HG02678 (cell line): ENCODE results near the gene CCDC7.
"Not testable (repeated sequence)": the region's sequence is repeated elsewhere in the genome, so short reads cannot be mapped to it uniquely, and the experiment has no call there.

Experiments used
- ATAC-seq: cut with Tn5 transposase; IDR thresholded peaks from one replicate; pipeline ENCODE4 v1.9.1; 2021; ENCODE audit warnings: mild to moderate bottlenecking, moderate library complexity; ENCODE audit not compliant: unreplicated experiment

CCDC7 gene

GRCh38 chr10:32445740-32446535 is at the start of gene CCDC7:
Gene CCDC7, plus strand, starts transcription at chr10:32446140. Its CDS starts 5,503 bp downstream, at chr10:32451643.
- peak; percentile 97 for ATAC-seq

- ATAC-seq, result not testable (repeated sequence)
These were observed 48.8 kb upstream of the CCDC7 start for GRCh38 chr10:32397163-32397562.

GRCh38 chr10:32399720-32400119 is 46.2 kb upstream of the CCDC7 start:
- not testable (repeated sequence) for ATAC-seq

GRCh38 chr10:32400961-32401360 is 45.0 kb upstream of the CCDC7 start:
- no peak for ATAC-seq

GRCh38 chr10:32402499-32402898 is 43.4 kb upstream of the CCDC7 start:
- no peak for ATAC-seq

- ATAC-seq, result no peak
These were observed 42.8 kb upstream of the CCDC7 start for GRCh38 chr10:32403091-32403490.

GRCh38 chr10:32408690-32409089 is 37.2 kb upstream of the CCDC7 start:
- ATAC-seq, result no peak

- ATAC-seq, result no peak
These were observed 36.2 kb upstream of the CCDC7 start for GRCh38 chr10:32409741-32410140.

- no peak for ATAC-seq
These were observed 35.4 kb upstream of the CCDC7 start for GRCh38 chr10:32410569-32410968.

- ATAC-seq, result no peak
These were observed 34.0 kb upstream of the CCDC7 start for GRCh38 chr10:32411797-32412498.

GRCh38 chr10:32412499-32412853 is 33.5 kb upstream of the CCDC7 start:
- no peak for ATAC-seq

GRCh38 chr10:32413513-32413912 is 32.4 kb upstream of the CCDC7 start:
- no peak for ATAC-seq

GRCh38 chr10:32415361-32415760 is 30.6 kb upstream of the CCDC7 start:
- no peak for ATAC-seq

GRCh38 chr10:32417911-32418547 is 27.9 kb upstream of the CCDC7 start:
- ATAC-seq, result no peak

GRCh38 chr10:32418572-32418971 is 27.4 kb upstream of the CCDC7 start:
- no peak for ATAC-seq

- ATAC-seq, result no peak
These were observed 26.3 kb upstream of the CCDC7 start for GRCh38 chr10:32419615-32420014.

GRCh38 chr10:32426186-32426585 is 19.8 kb upstream of the CCDC7 start:
- ATAC-seq, result no peak

- ATAC-seq, result no peak
These were observed 12.4 kb upstream of the CCDC7 start for GRCh38 chr10:32433542-32433941.

- no peak for ATAC-seq
These were observed 9.7 kb upstream of the CCDC7 start for GRCh38 chr10:32436215-32436614.

GRCh38 chr10:32437334-32437733 is 8.6 kb upstream of the CCDC7 start:
- ATAC-seq, result no peak

GRCh38 chr10:32445036-32445435 is 904 bp upstream of the CCDC7 start:
- ATAC-seq, result no peak
